Measurements from ENCODE around the gene RBM43. TPM values are rescaled to one million over a fixed set of nuclear protein-coding genes. Genes with fewer than 3 reads are reported as not detected.

Gene RBM43
- total and polyA plus RNA-seq, 9 of the 15 experiments (the other 6 are each of a cell fraction or from before 2014, with no cell fraction given), result 1.3 to 6.9 (median 3.8) TPM

DNA sequence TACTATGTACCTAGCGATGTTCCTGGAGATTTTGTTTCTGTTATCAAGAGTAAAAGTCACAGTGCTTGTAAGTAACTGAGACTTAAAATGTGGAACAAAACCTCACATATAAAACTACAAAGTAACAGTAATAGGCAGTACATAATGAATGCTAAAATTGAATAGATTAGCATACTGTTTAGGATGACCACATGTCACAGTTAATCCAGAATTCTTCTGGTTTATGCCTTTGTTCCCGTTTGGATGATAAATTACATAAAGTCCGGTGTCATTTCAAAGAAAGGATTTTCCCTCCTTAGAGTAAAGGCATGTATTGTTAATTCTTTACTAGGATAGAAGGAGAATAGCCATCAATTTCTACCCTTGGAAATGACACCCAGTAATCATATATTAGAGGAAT lies 56.1 kb downstream of the RBM43 start (continued):
- TF ChIP-seq, protein P1, sequence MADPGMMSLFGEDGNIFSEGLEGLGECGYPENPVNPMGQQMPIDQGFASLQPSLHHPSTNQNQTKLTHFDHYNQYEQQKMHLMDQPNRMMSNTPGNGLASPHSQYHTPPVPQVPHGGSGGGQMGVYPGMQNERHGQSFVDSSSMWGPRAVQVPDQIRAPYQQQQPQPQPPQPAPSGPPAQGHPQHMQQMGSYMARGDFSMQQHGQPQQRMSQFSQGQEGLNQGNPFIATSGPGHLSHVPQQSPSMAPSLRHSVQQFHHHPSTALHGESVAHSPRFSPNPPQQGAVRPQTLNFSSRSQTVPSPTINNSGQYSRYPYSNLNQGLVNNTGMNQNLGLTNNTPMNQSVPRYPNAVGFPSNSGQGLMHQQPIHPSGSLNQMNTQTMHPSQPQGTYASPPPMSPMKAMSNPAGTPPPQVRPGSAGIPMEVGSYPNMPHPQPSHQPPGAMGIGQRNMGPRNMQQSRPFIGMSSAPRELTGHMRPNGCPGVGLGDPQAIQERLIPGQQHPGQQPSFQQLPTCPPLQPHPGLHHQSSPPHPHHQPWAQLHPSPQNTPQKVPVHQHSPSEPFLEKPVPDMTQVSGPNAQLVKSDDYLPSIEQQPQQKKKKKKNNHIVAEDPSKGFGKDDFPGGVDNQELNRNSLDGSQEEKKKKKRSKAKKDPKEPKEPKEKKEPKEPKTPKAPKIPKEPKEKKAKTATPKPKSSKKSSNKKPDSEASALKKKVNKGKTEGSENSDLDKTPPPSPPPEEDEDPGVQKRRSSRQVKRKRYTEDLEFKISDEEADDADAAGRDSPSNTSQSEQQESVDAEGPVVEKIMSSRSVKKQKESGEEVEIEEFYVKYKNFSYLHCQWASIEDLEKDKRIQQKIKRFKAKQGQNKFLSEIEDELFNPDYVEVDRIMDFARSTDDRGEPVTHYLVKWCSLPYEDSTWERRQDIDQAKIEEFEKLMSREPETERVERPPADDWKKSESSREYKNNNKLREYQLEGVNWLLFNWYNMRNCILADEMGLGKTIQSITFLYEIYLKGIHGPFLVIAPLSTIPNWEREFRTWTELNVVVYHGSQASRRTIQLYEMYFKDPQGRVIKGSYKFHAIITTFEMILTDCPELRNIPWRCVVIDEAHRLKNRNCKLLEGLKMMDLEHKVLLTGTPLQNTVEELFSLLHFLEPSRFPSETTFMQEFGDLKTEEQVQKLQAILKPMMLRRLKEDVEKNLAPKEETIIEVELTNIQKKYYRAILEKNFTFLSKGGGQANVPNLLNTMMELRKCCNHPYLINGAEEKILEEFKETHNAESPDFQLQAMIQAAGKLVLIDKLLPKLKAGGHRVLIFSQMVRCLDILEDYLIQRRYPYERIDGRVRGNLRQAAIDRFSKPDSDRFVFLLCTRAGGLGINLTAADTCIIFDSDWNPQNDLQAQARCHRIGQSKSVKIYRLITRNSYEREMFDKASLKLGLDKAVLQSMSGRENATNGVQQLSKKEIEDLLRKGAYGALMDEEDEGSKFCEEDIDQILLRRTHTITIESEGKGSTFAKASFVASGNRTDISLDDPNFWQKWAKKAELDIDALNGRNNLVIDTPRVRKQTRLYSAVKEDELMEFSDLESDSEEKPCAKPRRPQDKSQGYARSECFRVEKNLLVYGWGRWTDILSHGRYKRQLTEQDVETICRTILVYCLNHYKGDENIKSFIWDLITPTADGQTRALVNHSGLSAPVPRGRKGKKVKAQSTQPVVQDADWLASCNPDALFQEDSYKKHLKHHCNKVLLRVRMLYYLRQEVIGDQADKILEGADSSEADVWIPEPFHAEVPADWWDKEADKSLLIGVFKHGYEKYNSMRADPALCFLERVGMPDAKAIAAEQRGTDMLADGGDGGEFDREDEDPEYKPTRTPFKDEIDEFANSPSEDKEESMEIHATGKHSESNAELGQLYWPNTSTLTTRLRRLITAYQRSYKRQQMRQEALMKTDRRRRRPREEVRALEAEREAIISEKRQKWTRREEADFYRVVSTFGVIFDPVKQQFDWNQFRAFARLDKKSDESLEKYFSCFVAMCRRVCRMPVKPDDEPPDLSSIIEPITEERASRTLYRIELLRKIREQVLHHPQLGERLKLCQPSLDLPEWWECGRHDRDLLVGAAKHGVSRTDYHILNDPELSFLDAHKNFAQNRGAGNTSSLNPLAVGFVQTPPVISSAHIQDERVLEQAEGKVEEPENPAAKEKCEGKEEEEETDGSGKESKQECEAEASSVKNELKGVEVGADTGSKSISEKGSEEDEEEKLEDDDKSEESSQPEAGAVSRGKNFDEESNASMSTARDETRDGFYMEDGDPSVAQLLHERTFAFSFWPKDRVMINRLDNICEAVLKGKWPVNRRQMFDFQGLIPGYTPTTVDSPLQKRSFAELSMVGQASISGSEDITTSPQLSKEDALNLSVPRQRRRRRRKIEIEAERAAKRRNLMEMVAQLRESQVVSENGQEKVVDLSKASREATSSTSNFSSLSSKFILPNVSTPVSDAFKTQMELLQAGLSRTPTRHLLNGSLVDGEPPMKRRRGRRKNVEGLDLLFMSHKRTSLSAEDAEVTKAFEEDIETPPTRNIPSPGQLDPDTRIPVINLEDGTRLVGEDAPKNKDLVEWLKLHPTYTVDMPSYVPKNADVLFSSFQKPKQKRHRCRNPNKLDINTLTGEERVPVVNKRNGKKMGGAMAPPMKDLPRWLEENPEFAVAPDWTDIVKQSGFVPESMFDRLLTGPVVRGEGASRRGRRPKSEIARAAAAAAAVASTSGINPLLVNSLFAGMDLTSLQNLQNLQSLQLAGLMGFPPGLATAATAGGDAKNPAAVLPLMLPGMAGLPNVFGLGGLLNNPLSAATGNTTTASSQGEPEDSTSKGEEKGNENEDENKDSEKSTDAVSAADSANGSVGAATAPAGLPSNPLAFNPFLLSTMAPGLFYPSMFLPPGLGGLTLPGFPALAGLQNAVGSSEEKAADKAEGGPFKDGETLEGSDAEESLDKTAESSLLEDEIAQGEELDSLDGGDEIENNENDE (IDR thresholded peaks at IDR 0.05; ENCODE audit: low read depth, low read length), result no peak
- no peak for TF ChIP-seq KDM5B (IDR thresholded peaks at IDR 0.05; ENCODE audit: insufficient replicate concordance, low read depth, low read length)
- no peak for TF ChIP-seq ZNF143 (CRISPR knock-in tag; IDR thresholded peaks at IDR 0.05)
- TF ChIP-seq SPI1 (IDR thresholded peaks at IDR 0.05; ENCODE audit: borderline replicate concordance, low read depth, low read length), result no peak

Data from K562 (cell line).